Upper lobe of left lung (tissue), 6 donors: Measurements from ENCODE around the gene YJEFN3. TPM values are rescaled to one million over a fixed set of nuclear protein-coding genes. Genes with fewer than 3 reads are reported as not detected.
A peak's percentile ranks its signal among the peaks of the same experiment; 100 is the strongest.

Experiments used
- ATAC-seq, 2 donors: fragments of 200-7000 bp; cut with Tn5 transposase; one replicate each; pipeline ENCODE4 v1.9.1; 2022; ENCODE audit warnings: mild to moderate bottlenecking in 2 of 2, moderate library complexity in 2 of 2; ENCODE audit not compliant: low FRiP score in 2 of 2
- DNase-seq, 2 donors: peaks; one replicate each; pipeline ENCODE4 v3.0.0-alpha.2; 2019 to 2020
- H3K27ac ChIP-seq, 4 donors: fragments of 200-600 bp; sonication (generic); one replicate each; pipeline ENCODE4 v1.5.1; 2016 to 2019
- H3K27me3 ChIP-seq, 4 donors: fragments of 200-600 bp; sonication (generic); one replicate each; pipeline ENCODE4 v1.5.1; 2017 to 2019
- H3K36me3 ChIP-seq, 4 donors: fragments of 200-600 bp; sonication (generic); one replicate each; pipeline ENCODE4 v1.5.1; 2016 to 2019
- H3K4me1 ChIP-seq, 4 donors: fragments of 200-600 bp; sonication (generic); one replicate each; pipeline ENCODE4 v1.5.1; 2018 to 2019
- H3K4me3 ChIP-seq, 4 donors: fragments of 200-600 bp; sonication (generic); one replicate each; pipeline ENCODE4 v1.5.1; 2017 to 2019; ENCODE audit warnings: mild to moderate bottlenecking in 2 of 4, moderate library complexity in 1 of 4
- H3K9me3 ChIP-seq, 4 donors: fragments of 200-600 bp; sonication (generic); one replicate each; pipeline ENCODE4 v1.5.1; 2018 to 2019
- EP300 ChIP-seq, 4 donors: sonication (generic); formaldehyde crosslinking; IDR thresholded peaks; one replicate each; pipeline ENCODE4 v1.5.1; 2017; ENCODE audit warnings: antibody characterized with exemption in 4 of 4, control low read depth in 2 of 4
- POLR2A ChIP-seq, 4 donors: fragments of 450-650 bp; IDR thresholded peaks; one replicate each; pipeline ENCODE4 v1.5.1; 2016 to 2017; ENCODE audit warnings: antibody characterized with exemption in 4 of 4, mild to moderate bottlenecking in 2 of 4
- POLR2AphosphoS5 ChIP-seq, 2 donors: sonication (generic); formaldehyde crosslinking; IDR thresholded peaks; one replicate each; pipeline ENCODE4 v1.5.1; 2017; ENCODE audit warnings: antibody characterized with exemption in 2 of 2
- WGBS, 2 donors: methylation state at CpG; one replicate each; pipeline ENCODE4 v1.1.5; 2017 to 2018; 5-methylcytosine and 5-hydroxymethylcytosine counted together
- total RNA-seq, 6 donors: library from RNA; depleted of rRNA in 4 of 6; stranded (reverse); fragments of >200 nt in 4 of 6; gene quantifications; one replicate each; pipeline versions ENCODE4 v1.1.0 to v1.2.1, GENCODE V29; 2016 to 2021
- TF ChIP-seq, protein P1 (sequence below), 6 experiments: fragments of 450-650 bp in 4 of 6; fragments of 200-600 bp in 2 of 6; sonication (generic) in 2 of 6; IDR thresholded peaks; one replicate each; pipeline ENCODE4 v1.5.1; 2016 to 2019; ENCODE audit warnings: antibody characterized with exemption in 6 of 6
- donor health status: DM: no; HTN: no; CAD: no; lungs with moderate emphysema.
- donor health status: DM: no; HTN: yes; CAD: no; lungs with severe emphysema.

YJEFN3 gene
- total RNA-seq, 6 donors from 2014 or later, result 0.61 to 7.3 (median 4.8) TPM

DNA sequence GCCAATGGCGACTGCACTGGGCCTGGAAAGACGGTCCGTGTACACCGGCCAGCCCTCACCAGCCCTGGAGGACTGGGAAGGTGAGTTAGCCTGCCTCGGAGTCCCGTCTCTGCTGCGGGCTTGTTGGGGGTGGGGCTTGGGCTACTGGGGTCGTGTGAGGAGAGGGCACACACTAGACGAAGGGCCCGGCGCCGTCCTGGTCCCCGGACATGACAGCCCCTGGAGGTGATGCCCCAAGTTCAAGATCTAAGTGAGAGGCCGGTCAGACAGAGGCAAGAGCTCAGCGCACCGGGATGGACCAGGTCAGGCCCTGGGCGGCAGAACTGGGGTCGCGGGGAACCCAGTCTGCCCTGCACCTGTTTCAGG, 11.0 kb downstream of the YJEFN3 start:
- Histone ChIP-seq H3K4me3 (no peak overlapping the region), H3K27ac (no peak overlapping the region), H3K4me1 (peaks cover 19 to 40% (median 30%) of the 10 kb centered on the region in 4 donors), H3K36me3 (no peaks in the 10 kb centered on the region), H3K9me3 (no peaks in the 10 kb centered on the region), H3K27me3 (peaks cover 3 to 48% (median 31%) of the 10 kb centered on the region in 4 donors)
- DNase-seq, result no peak
- no peak for ATAC-seq
- TF ChIP-seq EP300 (IDR thresholded peaks at IDR 0.05) (no peak), POLR2AphosphoS5 (IDR thresholded peaks at IDR 0.05) (no peak), POLR2A (IDR thresholded peaks at IDR 0.05) (no peak)
- TF ChIP-seq, protein P1, sequence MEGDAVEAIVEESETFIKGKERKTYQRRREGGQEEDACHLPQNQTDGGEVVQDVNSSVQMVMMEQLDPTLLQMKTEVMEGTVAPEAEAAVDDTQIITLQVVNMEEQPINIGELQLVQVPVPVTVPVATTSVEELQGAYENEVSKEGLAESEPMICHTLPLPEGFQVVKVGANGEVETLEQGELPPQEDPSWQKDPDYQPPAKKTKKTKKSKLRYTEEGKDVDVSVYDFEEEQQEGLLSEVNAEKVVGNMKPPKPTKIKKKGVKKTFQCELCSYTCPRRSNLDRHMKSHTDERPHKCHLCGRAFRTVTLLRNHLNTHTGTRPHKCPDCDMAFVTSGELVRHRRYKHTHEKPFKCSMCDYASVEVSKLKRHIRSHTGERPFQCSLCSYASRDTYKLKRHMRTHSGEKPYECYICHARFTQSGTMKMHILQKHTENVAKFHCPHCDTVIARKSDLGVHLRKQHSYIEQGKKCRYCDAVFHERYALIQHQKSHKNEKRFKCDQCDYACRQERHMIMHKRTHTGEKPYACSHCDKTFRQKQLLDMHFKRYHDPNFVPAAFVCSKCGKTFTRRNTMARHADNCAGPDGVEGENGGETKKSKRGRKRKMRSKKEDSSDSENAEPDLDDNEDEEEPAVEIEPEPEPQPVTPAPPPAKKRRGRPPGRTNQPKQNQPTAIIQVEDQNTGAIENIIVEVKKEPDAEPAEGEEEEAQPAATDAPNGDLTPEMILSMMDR (IDR thresholded peaks at IDR 0.05), result no peak
- 26 to 49% methylated on average over 11 to 19 of the region's 19 CpGs for WGBS, 2 donors

DNA sequence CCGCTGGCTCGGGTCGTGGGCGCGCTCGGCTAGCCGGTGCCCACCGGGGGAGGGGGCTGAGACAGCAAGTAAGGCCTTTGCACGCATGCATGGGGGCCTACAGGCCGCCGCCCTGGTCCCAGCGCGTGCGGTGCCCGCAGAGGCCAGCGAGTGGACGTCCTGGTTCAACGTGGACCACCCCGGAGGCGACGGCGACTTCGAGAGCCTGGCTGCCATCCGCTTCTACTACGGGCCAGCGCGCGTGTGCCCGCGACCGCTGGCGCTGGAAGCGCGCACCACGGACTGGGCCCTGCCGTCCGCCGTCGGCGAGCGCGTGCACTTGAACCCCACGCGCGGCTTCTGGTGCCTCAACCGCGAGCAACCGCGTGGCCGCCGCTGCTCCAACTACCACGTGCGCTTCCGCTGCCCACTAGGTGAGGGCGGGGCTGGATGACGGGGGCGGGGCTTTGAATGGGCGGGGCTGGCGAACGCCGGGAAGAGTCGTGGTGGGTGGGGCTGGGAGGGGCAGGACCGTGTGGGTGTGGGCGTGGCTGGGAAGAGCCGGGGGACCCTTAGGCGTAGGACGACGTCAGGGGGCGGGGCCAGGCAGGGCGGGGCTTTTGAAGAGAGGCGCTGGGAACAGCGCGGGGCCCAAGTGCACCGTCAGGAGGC, 11.5 kb downstream of the YJEFN3 start:
- 14 to 31% methylated on average over 19 to 22 of the region's 74 CpGs for WGBS, 2 donors
- no peak for TF ChIP-seq EP300 (IDR thresholded peaks at IDR 0.05)
- TF ChIP-seq, protein P1 (IDR thresholded peaks at IDR 0.05), result no peak
- TF ChIP-seq POLR2AphosphoS5 (IDR thresholded peaks at IDR 0.05), result no peak
- no peak for TF ChIP-seq POLR2A (IDR thresholded peaks at IDR 0.05)
- Histone ChIP-seq H3K9me3 (no peaks in the 10 kb centered on the region), H3K4me1 (peaks cover 19 to 40% (median 30%) of the 10 kb centered on the region in 4 donors), H3K36me3 (no peaks in the 10 kb centered on the region), H3K27ac (no peak overlapping the region), H3K4me3 (peak overlapping the region in 3 of 4 donors; percentile 12 to 34 (median 24)), H3K27me3 (peaks cover 3 to 48% (median 31%) of the 10 kb centered on the region in 4 donors)
- peak; percentile 73 to 94 for DNase-seq
- peak in 1 of 2 donors; percentile 46 for ATAC-seq

DNA sequence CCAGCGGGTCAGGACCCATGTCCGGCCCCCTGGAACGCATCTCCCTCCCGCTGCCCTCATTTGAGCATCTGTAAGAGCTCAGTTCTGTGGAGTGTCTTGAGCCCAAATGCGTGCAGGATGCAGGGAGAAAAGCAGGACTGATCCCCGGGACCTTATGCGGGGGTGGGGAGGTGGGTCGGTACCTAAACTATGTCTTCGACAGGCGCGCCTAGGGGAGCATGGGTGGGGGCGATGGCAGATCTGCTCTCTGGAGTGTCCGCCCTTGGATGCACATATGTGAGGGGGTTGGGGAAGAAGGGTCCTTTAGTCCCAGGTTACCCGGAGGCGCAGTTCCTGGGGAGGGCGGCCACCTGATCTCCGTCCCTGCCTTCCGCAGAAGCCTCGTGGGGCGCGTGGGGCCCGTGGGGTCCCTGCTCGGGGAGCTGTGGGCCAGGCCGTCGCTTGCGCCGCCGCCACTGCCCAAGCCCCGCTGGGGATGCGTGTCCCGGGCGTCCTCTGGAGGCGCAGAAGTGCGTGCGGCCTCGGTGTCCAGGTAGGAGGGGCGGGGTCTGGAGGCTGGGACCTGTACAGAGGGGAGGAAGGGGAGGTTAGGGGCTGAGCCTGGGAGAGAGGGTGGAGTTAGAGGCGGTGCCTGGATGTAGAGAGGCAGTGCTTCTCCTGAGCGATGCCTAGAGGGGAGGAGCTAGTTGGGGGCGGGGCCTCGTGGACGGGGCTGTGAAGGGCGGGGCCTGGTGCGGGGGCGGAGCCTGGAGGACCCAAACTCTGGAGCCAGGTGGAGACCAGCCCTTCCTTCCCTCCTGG, 12.2 kb downstream of the YJEFN3 start:
- no peak for TF ChIP-seq POLR2AphosphoS5 (IDR thresholded peaks at IDR 0.05)
- TF ChIP-seq POLR2A (IDR thresholded peaks at IDR 0.05), result no peak
- no peak for TF ChIP-seq EP300 (IDR thresholded peaks at IDR 0.05)
- TF ChIP-seq, protein P1 (IDR thresholded peaks at IDR 0.05), result no peak
- WGBS, 2 donors, result 2 to 6% methylated on average over 10 to 14 of the region's 45 CpGs
- Histone ChIP-seq H3K4me3 (peak overlapping the region in 3 of 4 donors; percentile 12 to 34 (median 24)), H3K27ac (no peak overlapping the region), H3K36me3 (no peaks in the 10 kb centered on the region), H3K4me1 (peaks cover 19 to 40% (median 30%) of the 10 kb centered on the region in 4 donors), H3K9me3 (no peaks in the 10 kb centered on the region), H3K27me3 (peaks cover 3 to 48% (median 31%) of the 10 kb centered on the region in 4 donors)
- peak; percentile 74 to 88 for DNase-seq
- peak; percentile 9 to 56 for ATAC-seq

DNA sequence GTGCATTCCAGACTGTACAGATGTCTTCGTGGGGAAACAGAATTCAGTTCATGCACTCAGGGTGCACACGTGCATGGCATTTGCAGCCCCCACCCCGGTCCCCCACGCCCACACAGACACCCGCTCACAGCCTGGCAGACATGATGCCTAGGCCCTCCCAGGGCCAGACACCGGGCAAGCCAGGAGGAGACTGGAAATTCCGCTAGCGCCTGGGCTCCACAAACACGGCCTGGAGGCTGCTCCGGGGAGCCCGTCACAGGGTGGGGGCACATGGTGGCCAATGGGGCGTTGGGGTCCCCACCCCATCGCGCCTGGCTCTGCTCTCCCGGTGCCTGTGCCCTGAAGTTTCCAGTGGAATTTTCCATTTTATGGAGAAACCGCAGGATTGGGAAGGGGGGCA, 12.9 kb downstream of the YJEFN3 start:
- ATAC-seq (no peak), DNase-seq (no peak)
- TF ChIP-seq POLR2A (IDR thresholded peaks at IDR 0.05) (no peak), EP300 (IDR thresholded peaks at IDR 0.05) (no peak), POLR2AphosphoS5 (IDR thresholded peaks at IDR 0.05) (no peak)
- TF ChIP-seq, protein P1 (IDR thresholded peaks at IDR 0.05), result no peak
- no peaks in the 10 kb centered on the region for H3K36me3 ChIP-seq
- H3K27me3 ChIP-seq, result peaks cover 3 to 48% (median 31%) of the 10 kb centered on the region in 4 donors
- H3K27ac ChIP-seq, result no peak overlapping the region
- H3K9me3 ChIP-seq, result no peaks in the 10 kb centered on the region
- WGBS, 2 donors, result 74 to 77% methylated on average over 13 to 15 of the region's 16 CpGs
- peaks cover 19 to 40% (median 30%) of the 10 kb centered on the region in 4 donors for H3K4me1 ChIP-seq
- no peak overlapping the region for H3K4me3 ChIP-seq
